GM19099 (cell line): ENCODE data around the gene ARHGAP27.

ENCODE experiments used
- POLR2A ChIP-seq: IDR thresholded peaks from 3 replicates; pipeline ENCODE4 v1.6.1; 2011; ENCODE audit warnings: low read depth; ENCODE audit not compliant: insufficient read length; ENCODE audit errors: extremely low read depth

Gene ARHGAP27

GRCh38 chr17:45432405-45433158 is at the start of gene ARHGAP27:
TSS of gene ARHGAP27 (minus strand) at chr17:45432870. CDS start at chr17:45430279, 2,591 bp downstream.
- TF ChIP-seq POLR2A: no peak

- TF ChIP-seq POLR2A: no peak
These were observed 18.5 kb upstream of the ARHGAP27 start for GRCh38 chr17:45451131-45451530.

GRCh38 chr17:45441526-45442310 is 9.0 kb upstream of the ARHGAP27 start:
- no peak for TF ChIP-seq POLR2A

- TF ChIP-seq POLR2A: peak; percentile 25
These were observed 8.3 kb upstream of the ARHGAP27 start for GRCh38 chr17:45440839-45441515.

- no peak for TF ChIP-seq POLR2A
These were observed 7.6 kb upstream of the ARHGAP27 start for GRCh38 chr17:45440161-45440778.

- no peak for TF ChIP-seq POLR2A
These were observed 6.4 kb upstream of the ARHGAP27 start for GRCh38 chr17:45438931-45439610.

GRCh38 chr17:45437465-45438283 is 5.0 kb upstream of the ARHGAP27 start:
- TF ChIP-seq POLR2A: no peak

GRCh38 chr17:45436625-45437464 is 4.2 kb upstream of the ARHGAP27 start:
- no peak for TF ChIP-seq POLR2A

GRCh38 chr17:45436161-45436560 is 3.5 kb upstream of the ARHGAP27 start:
- no peak for TF ChIP-seq POLR2A

GRCh38 chr17:45435481-45435880 is 2.8 kb upstream of the ARHGAP27 start:
- TF ChIP-seq POLR2A: no peak

- TF ChIP-seq POLR2A: no peak
These were observed 477 bp upstream of the ARHGAP27 start for GRCh38 chr17:45433159-45433535.

- peak; percentile 67 for TF ChIP-seq POLR2A
These were observed 902 bp downstream of the ARHGAP27 start for GRCh38 chr17:45431531-45432404.

- no peak for TF ChIP-seq POLR2A
These were observed 1.7 kb downstream of the ARHGAP27 start for GRCh38 chr17:45430738-45431530.
